Activated CD4-positive, alpha-beta T cell treated with anti-CD3 and anti-CD28 coated beads, Interleukin-2, Interleukin-4, amounts not matched to agents 100 ng/mL and 50 ng/mL, durations not matched to agents 16 hours and 8 hours (primary cell): ENCODE measurements around the gene LARP4B.
A peak's percentile ranks its signal among the peaks of the same experiment; 100 is the strongest.

Experiments
- DNase-seq: peaks from one replicate; pipeline ENCODE4 v3.0.0-alpha.2; 2020; ENCODE audit warnings: low spot score

The LARP4B gene

DNA sequence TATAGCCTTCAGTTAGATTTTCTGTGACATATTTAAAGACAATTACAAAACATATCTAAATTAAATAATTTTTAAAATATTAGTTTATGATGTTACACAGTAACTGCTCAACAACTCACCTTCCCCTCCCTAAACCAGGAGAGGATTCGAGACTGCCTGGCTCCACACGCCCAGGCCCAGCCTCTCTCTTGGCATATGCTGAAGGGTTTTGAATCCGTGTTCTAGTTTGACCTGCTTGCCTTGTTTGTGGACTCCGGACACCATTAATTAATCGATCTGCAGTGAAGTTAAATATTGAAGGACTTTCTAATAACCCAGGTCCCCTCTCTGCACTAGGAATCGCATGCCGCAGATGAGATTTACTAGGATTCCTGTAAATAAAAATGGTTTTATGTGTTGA is 106.6 kb downstream of the LARP4B start:
- no peak for DNase-seq

DNA sequence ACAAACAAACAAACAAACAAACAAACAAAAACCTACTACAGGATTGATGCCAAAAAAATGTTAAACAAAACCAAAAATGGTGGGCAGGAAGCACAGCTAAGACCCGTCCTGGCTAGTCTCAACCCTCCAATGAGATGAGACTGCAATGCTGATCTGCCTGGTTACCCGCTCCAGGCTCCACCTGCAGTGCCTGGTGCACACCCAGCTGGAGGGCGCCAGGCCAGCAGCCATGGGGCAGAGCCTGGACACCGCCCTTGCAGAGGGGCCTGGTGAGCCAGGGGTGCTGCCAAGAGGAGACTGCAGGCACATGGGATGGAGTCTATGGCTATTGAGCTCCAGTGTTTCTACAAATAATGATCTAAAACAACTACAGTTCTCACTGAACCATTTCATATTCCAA is 107.0 kb downstream of the LARP4B start:
- no peak for DNase-seq

DNA sequence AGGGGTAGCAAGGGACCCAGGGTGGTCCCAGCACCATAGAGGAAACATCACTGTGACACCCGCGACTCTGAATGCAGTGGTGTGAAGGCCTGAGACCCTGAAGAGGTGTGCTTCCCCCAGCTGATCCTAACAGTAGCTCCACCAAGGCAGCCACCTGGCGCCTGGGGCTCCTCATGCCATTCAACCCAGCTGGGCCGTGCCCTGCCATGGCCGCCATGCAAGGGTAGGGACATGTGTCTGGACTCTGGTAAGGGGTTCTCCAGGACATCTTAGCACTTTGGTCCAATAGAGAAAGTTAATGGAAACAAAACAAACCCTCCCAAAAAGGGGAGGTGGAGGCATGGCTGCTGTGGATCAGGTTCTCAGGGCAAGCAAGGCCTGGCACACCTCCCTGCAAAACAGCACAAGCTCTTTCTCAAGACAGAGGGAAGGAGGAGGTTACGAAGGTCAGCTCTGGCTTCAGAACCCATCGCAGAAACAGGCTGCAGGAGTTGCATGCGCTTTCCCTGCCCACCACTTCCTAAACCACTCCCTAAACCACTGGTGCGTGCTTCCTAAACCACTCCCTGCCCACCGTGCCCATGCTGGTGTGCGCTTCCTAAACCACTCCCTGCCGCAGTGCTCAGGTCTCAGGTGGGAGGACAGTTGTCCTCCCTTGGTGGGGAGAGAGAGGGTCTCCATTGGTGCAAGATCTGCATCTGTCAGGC is 108.7 kb downstream of the LARP4B start:
- DNase-seq: no peak

DNA sequence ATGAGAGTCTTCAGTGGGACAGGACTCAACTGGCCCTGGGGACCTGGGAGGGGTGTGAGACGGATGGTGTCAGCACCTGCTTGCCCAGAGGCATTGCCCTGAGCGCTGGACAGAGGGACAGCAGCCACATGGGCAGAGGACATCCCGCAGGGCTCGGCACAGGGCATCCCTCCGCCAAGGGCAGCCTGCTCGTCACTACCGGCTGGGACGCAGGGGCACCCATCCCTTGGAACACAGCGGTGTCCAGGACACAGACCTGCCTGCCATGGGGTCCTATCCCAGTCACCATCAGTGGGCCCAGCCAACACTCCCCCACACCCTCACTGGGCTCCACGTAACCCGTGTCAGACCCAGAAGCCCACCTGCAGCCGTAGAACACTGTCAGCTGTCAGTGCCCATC is 109.3 kb downstream of the LARP4B start:
- DNase-seq: no peak

DNA sequence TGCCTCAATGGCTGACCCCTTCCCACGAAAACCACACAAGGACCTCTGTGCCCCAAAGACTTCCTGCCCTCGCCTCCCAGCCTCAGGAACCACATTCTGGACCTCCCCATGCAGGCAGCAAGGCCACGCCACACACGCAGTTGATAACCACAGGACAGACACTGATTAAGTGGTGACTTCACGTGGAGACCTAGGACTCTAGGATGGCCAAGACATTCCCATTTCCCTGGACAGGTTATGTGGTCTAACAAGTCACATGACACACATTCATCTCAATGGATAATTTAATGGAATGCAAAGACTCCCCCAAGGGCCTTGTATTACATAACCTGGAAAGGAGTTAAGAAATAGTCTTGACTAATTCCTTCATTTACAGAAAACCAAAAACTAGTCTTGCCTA is 110.2 kb downstream of the LARP4B start:
- DNase-seq: no peak

DNA sequence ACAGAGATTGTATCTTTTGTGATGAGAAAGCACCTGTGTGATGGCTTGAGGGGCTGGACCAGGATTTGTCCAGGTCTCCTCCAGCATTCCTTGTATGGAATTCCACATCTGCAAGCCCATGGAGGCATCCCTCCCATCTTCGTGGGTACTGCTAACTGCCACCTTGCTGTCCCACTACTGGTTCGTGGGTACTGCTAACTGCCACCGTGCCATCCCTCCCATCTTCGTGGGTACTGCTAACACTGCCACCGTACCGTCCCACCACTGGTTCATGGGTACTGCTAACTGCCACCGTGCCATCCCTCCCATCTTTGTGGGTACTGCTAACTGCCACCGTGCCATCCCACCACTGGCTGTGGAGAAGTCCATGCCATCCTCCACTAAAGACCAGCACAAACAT is 111.7 kb downstream of the LARP4B start:
- no peak for DNase-seq

DNA sequence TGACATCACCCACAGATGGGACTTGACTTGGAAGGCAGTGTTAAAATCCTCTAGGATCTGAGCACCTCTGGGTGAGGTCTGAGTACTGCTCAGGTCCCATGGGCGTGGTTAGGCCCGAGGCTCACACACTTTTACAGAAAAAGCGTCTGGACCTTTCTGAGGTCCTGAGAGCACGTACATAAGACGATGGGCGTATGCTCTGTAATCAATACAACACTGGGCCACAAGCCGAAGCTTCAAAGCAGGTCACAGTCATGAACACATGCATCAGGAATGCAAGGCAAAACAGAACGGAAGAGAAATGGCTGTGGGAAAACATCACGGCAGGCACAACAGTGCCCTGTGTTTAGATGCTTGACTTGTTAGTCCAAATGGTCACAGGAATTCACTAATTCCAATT is 112.2 kb downstream of the LARP4B start:
- no peak for DNase-seq

DNA sequence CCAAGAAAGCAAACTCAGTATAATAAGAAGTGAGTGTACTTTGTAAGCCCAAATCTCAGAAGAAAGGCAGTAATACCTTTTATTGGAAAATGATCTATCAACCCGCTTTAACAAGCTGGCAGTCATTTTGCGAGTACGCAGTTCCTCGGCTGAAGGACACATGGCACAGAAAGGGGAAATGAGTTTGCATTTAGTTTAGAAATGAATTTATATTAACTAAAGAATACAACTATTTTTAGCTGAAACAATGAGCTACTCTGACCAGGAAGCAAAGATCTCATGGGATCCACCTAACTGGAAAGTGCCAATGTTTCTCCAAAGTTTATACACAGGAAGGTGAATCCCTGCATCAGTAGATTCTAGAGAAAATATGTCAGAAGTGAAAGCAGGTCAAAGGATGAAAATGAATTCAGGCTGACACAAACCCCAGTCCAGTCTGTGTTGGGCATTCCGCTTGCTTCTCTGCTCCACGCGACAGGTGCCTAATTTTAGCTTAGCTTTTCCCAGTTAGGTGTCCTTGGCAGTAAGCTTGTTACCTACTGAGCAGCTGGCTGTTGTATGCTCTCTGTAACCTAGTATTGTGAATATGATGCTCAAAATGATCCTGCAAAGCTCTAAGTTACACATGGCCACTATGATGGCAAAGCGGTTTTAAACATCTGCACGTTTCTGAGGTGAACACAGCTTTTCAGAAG is 112.8 kb downstream of the LARP4B start:
- DNase-seq: peak; percentile 23

DNA sequence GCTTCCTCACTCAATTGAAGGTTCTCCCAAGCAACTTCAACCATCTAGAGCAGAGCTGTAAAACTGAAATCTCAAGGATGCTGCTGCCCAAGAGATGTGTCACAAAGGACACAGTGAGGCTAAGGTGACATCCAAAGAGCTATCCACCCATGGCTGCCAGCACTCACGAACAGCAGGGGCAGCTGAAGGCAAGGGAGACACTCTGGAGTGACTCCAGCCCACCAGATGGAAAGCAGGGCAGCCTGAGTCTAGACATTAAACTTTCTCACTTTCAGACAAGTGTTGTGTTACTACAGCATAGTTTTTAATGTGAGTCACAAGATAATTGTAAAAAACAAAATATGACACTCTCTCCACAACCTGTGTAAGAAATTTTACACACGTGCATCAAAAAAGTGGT is 113.5 kb downstream of the LARP4B start:
- DNase-seq: no peak

DNA sequence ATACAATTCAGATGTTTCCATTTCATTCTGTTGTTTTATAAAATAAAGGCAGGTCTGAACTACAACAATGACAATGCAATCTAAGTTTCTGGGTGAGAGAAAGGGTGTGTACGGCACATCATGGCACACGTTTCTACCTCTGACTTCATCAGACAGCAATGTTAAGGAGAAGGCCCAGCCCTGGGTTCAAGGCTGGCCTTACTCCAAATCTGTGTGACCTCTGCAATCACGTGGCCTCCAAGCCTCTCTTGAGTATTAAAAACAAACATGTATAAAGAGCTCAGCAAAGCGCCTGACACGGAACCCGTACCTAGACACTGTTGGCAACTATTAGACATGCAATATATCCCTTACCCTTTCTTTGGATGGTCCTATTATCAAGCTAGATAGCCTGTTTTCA is 114.1 kb downstream of the LARP4B start:
- DNase-seq: no peak

DNA sequence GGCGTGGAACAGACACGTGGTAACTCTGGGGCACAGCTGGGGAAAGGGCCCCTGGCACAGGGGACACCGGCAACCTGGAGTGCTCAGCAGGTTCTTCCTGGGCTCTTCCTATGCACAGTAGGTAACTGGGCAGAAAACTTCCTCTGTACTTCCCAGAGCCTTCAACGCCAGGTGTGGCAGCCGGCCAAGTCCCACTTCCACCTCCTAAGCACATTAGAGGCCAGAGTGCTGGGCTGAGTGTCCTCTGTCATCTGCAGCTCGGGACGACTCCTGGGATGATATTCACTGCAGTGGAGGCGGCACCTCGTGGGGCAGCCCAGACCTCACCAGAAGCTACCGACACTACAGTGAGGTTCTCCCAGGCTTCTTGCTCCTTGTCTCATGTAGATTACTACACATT is 114.5 kb downstream of the LARP4B start:
- no peak for DNase-seq

DNA sequence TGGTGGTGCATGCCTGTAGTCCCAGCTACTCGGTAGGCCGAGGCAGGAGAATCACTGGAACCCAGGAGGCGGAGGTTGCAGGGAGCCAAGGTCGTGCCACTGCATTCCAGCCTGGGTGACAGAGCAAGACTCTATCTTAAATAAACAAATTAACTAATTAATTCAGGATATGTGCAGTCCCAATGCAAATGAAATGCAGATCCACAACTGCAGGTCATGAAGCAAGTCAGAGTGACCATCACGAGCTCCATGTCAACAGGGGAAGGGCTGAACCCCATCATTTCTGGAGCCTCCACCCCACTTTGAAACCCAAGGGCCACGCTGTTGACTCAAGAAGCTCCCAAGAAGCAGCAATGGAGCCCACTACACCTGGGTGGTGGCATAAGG is 115.4 kb downstream of the LARP4B start:
- DNase-seq: no peak

DNA sequence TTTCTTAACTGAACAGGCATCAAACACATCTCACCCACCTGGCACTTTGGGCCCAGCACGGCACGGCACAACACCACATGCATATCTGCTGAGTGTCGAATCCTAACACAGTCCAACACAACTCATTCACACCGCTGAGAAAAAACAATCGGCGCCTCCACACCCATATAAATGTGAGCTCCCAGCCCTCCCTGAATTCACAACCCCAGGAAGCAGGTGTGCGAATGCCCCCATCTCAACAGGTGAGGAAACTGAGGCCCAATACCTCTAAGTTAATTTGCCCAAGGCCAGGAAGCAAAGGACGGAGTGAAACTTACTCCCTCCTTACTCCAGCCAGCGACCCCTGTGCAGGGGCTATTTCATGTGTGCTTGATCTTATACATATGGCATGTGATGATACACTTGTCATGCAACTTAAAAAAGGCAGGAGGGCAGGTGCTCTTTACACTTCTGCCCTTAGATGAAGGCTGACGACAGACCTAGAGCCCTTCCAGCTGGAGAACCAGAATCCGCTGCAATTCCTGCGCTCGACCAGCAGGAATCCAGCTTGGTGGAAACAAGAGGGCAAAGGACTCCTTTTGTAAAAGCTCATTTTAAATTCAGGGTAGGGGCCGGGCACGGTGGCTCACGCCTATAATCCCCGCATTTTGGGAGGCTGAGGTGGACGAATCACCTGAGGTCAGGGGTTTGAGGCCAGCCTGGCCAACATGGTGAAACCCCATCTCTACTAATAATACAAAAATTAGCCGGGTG is 116.0 kb downstream of the LARP4B start:
- DNase-seq: no peak

DNA sequence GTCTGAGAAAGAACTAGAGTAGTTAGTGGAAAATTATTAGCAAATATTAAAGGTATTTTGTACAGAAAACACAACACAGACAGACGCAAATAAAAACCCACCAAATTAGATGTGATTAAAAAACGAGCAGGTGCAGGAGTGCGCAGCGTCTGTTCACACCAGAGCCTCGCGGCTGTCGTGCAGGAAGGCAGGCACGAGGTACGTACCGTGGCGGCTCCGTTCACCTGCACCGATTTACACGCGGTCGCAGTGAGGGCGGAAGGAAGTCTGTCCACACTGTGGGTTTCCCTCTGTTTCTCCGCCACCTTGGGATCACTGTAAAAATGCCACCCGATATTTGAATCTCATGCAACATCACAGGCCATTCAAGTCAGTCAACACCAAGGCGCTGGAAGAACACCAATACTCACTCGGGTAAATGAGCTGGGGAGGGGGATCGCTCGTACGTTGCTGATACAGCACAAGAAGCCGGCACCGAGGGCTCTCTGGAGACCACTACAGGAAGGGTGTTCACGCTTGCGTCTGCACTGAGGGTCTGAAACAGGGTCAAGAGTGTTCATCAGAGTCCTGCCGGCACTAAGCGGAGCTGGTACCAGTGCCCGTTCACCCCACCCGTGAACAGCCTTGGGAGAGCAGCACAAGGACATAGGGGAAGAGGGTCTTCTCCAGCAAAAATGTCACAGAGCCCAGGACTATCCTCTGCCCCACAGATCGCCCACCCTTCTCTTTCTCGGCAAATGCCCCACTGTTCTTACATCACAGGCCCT is 116.8 kb downstream of the LARP4B start:
- DNase-seq: no peak

DNA sequence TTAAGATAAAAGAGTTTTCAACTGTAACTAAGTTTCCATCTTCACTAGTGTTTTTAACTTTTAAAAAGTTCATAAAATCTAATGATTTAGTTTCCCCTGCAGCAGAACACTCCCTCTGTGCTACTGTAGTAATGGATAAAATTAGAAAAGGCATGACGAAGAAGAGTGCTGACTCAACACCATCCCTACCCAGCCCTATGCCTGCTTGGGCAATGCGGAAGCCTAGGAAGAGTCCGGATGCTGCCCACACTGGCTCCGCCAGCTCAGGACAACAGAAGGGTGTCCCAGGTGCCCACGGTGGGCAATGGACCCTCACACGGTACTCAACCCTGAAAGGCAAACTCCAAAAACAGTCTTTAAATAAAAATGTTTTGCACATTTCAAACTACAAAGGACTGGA is 118.2 kb downstream of the LARP4B start:
- no peak for DNase-seq

DNA sequence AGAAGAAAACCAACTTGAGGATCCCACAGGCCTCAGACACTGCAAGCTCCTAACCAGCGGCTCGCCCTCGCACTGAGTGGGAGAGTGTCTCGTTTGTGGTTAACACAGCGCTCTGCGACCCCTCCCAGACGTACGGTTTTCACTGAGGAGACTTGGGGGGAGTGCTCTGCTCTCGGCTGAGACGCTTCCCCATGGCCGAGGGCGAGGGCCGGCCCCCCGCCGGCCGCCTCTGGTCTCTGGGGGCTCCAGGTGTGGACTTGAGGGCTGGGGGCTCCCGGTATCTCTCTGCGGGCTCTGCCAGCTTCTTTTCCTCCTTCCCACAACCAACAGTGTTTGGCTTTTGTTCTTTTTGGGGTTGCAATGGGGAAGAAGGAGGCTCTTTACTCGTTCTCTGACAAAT is 118.7 kb downstream of the LARP4B start:
- no peak for DNase-seq

DNA sequence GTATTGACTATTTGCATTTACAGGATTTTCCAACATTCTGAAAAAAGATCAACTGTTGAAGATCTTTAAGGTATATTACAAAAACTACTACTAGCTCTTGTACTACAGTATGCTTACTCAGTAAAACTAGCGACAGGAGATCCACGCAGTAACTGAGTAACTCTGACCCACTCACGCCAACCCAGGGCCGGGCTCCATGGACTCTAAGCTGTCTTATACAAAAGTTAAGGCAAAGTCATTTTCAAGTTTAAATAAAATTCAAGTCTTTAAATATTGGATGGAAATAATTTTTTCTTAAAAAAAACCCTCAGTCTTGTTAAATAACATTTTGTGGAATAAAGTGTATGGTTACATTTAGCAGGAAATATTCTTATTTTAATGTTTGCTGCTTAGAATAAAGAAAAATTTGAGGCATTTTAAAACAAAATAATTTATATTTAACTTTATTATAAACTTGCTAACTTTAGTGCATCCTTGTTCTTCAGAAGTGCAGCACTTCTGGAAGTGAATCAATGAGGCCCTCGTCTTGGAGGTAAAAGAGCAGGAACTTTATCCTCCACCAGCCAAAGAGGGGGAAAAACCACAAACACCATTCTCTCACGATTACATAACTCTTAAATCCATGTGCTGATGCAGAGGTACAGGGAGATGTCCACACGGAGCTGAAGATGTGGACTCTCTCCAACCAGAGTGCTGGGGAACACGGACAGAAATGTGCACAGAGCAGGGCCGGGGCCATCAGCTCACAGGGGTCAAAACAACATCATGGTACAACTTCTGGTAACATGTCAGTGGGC is 119.9 kb downstream of the LARP4B start:
- no peak for DNase-seq

DNA sequence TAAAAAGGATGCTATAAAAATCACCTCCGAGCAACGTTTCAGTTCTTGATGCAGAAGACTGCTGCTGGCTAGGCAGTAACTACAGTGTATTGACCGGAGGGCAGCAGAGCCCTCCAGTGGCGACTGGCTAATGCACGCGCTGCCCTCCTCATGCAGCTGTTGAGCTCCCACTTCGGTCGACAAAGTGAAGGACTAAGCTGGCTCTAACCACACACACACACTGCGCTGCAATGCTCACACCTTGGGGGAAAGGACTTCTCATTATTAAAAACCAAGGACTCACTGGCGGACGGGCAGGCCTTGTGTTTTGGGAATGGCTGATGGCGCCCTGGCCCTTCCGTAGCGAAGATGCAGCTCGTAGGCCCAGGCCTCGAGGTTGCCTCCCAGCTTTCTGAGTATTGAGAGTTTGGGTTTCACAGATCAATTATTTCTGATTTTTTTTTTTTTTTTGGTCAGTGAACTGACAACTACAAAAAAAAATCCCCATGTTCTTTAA is 121.1 kb downstream of the LARP4B start:
- no peak for DNase-seq

DNA sequence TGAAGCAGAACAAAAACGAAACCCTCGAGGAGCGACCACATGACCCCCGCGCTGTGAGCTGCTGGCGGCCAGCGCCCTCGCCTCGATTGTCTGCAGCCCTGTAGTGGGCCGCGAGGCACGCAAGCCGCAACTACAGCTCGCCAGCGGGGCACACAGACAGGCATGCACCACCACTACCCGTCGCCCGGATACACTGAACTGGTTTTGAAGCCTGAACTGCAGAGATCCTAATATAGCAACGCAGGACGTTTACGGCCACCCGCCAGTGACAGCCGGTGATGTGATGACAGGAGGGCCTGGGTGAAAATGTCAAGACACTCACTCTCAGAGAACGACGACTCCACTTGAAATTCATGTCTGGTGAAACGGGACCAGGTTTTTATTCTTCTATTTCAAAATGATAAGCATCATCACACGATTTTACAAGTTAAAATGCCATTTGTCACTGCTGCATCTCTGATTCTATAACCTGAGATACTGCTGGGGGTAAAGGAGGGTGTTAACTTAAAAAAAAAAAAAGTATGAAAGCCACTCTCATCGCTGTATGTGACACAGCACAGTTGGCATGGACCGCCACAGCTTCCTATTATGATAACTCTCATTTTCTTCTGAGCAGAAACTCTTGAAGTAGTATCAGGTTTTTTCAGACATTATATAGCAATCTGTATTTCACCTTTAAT is 121.7 kb downstream of the LARP4B start:
- DNase-seq: no peak

DNA sequence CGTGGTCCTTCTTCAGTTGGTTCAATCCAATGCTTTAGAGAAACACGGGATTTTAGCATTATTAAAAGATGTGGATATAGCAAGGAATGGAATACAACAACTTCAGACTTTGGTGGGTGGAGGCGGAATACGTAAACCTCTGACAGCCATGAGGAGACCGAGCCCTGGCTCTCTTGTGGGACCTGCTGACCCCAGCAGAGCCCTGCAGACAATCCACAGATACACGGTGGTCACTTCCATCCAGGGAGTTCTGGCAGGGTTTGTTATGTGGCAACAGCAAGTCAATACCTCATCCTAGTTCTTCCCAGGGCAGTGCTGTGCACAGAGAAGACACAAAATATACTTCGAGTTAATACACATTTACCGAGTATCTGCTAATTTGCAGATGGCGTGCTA is 123.5 kb downstream of the LARP4B start:
- no peak for DNase-seq
